DOHH2 (cell line): ENCODE measurements around the gene PIK3R3.

Source experiments
- EZH2phosphoT487 ChIP-seq: fragments of 200-600 bp; sonication (generic); IDR thresholded peaks from 2 replicates; pipeline ENCODE4 v1.6.1; 2017; ENCODE audit warnings: borderline replicate concordance, mild to moderate bottlenecking, antibody characterized with exemption, low read length, moderate library complexity, mixed read lengths
- TF ChIP-seq, protein P1 (sequence below): fragments of 200-600 bp; sonication (generic); IDR thresholded peaks from one replicate; pipeline ENCODE4 v1.5.1; 2014; ENCODE audit warnings: antibody characterized with exemption, mild to moderate bottlenecking, low read depth, low read length; ENCODE audit not compliant: poor library complexity, severe bottlenecking

- TF ChIP-seq, protein P1, sequence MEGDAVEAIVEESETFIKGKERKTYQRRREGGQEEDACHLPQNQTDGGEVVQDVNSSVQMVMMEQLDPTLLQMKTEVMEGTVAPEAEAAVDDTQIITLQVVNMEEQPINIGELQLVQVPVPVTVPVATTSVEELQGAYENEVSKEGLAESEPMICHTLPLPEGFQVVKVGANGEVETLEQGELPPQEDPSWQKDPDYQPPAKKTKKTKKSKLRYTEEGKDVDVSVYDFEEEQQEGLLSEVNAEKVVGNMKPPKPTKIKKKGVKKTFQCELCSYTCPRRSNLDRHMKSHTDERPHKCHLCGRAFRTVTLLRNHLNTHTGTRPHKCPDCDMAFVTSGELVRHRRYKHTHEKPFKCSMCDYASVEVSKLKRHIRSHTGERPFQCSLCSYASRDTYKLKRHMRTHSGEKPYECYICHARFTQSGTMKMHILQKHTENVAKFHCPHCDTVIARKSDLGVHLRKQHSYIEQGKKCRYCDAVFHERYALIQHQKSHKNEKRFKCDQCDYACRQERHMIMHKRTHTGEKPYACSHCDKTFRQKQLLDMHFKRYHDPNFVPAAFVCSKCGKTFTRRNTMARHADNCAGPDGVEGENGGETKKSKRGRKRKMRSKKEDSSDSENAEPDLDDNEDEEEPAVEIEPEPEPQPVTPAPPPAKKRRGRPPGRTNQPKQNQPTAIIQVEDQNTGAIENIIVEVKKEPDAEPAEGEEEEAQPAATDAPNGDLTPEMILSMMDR, result no peak
- no peak for TF ChIP-seq EZH2phosphoT487
Observed at GRCh38 chr1:46152016-46152415, 19.6 kb upstream of the PIK3R3 start.
